Ramos (cell line): ENCODE measurements around the gene STMN3.
"Not testable (repeated sequence)": the region's sequence is repeated elsewhere in the genome, so short reads cannot be mapped to it uniquely, and the experiment has no call there.

Experiments used
- in situ Hi-C: fragments of 300-500 bp; cut with MboI; formaldehyde crosslinking; loops from one replicate; pipeline ENCODE4 v1.14.3; 2022; ENCODE audit warnings: low sequenced_read_pairs; ENCODE audit not compliant: unreplicated experiment

STMN3 gene

GRCh38 chr20:63680427-63680826 lies 27.2 kb upstream of the STMN3 start:
- in situ Hi-C loops, result no loop called here

GRCh38 chr20:63679799-63680305 lies 26.6 kb upstream of the STMN3 start:
- in situ Hi-C loops, result no loop called here

- in situ Hi-C loops, result no loop called here
Measured at GRCh38 chr20:63678667-63679465, 25.6 kb upstream of the STMN3 start.

- in situ Hi-C loops, result no loop called here
Measured at GRCh38 chr20:63678071-63678470, 24.8 kb upstream of the STMN3 start.

GRCh38 chr20:63675681-63676368 lies 22.6 kb upstream of the STMN3 start:
- in situ Hi-C loops, result no loop called here

GRCh38 chr20:63673951-63674350 lies 20.7 kb upstream of the STMN3 start:
- in situ Hi-C loops, result no loop called here

- in situ Hi-C loops, result no loop called here
Measured at GRCh38 chr20:63672666-63673065, 19.4 kb upstream of the STMN3 start.

GRCh38 chr20:63671695-63672094 lies 18.5 kb upstream of the STMN3 start:
- in situ Hi-C loops, result not testable (repeated sequence)

- in situ Hi-C loops, result no loop called here
Measured at GRCh38 chr20:63668351-63668750, 15.1 kb upstream of the STMN3 start.

- in situ Hi-C loops, result no loop called here
Measured at GRCh38 chr20:63667858-63668257, 14.6 kb upstream of the STMN3 start.

- in situ Hi-C loops, result no loop called here
Measured at GRCh38 chr20:63665708-63666107, 12.5 kb upstream of the STMN3 start.

- in situ Hi-C loops, result no loop called here
Measured at GRCh38 chr20:63664861-63665594, 11.8 kb upstream of the STMN3 start.

- in situ Hi-C loops, result no loop called here
Measured at GRCh38 chr20:63664143-63664851, 11.1 kb upstream of the STMN3 start.

- in situ Hi-C loops, result no loop called here
Measured at GRCh38 chr20:63663332-63664066, 10.3 kb upstream of the STMN3 start.

- in situ Hi-C loops, result no loop called here
Measured at GRCh38 chr20:63662813-63663189, 9.6 kb upstream of the STMN3 start.

GRCh38 chr20:63661959-63662812 lies 9.0 kb upstream of the STMN3 start:
- in situ Hi-C loops, result no loop called here

GRCh38 chr20:63661108-63661507 lies 7.9 kb upstream of the STMN3 start:
- in situ Hi-C loops, result no loop called here

GRCh38 chr20:63660622-63661021 lies 7.4 kb upstream of the STMN3 start:
- in situ Hi-C loops, result no loop called here

GRCh38 chr20:63660174-63660573 lies 7.0 kb upstream of the STMN3 start:
- in situ Hi-C loops, result not testable (repeated sequence)
